ENCODE measurements around the gene GRIA4. TPM values are rescaled to one million over a fixed set of nuclear protein-coding genes. Genes with fewer than 3 reads are reported as not detected.
"Not testable (repeated sequence)": the region's sequence is repeated elsewhere in the genome, so short reads cannot be mapped to it uniquely, and the experiment has no call there.

Gene GRIA4
- total RNA-seq, 4 donors from 2014 or later, result not detected

- H3K27me3 ChIP-seq, result no peaks in the 10 kb centered on the region
- 93 to 97% methylated on average over 4 of the region's 4 CpGs for WGBS, 2 donors
- H3K27ac ChIP-seq, result no peak overlapping the region
- peaks cover 0 to 15% (median 0%) of the 10 kb centered on the region in 4 donors for H3K9me3 ChIP-seq
- TF ChIP-seq CTCF (IDR thresholded peaks at IDR 0.05) (no peak), EP300 (IDR thresholded peaks at IDR 0.05) (no peak), POLR2A (IDR thresholded peaks at IDR 0.05) (no peak)
- no peak for DNase-seq (ENCODE audit: low spot score in 2 of 2)
- no peaks in the 10 kb centered on the region for H3K4me1 ChIP-seq
- peaks cover 0 to 76% (median 6%) of the 10 kb centered on the region in 3 donors for H3K36me3 ChIP-seq
- no peak overlapping the region for H3K4me3 ChIP-seq
Observed at GRCh38 chr11:106001304-106002012, 391.6 kb downstream of the GRIA4 start.

GRCh38 chr11:106003094-106003493 is 393.2 kb downstream of the GRIA4 start:
- H3K27me3 ChIP-seq; H3K27ac ChIP-seq; H3K4me1 ChIP-seq; DNase-seq (ENCODE audit: low spot score in 2 of 2); H3K4me3 ChIP-seq: not testable (repeated sequence)
- H3K36me3 ChIP-seq, result peaks cover 0 to 76% (median 6%) of the 10 kb centered on the region in 3 donors
- peaks cover 0 to 13% (median 0%) of the 10 kb centered on the region in 4 donors for H3K9me3 ChIP-seq
- 93 to 94% methylated on average over 4 of the region's 4 CpGs for WGBS, 2 donors

- no peak overlapping the region for H3K4me3 ChIP-seq
- no peak for DNase-seq (ENCODE audit: low spot score in 2 of 2)
- peaks cover 0 to 16% (median 0%) of the 10 kb centered on the region in 4 donors for H3K4me1 ChIP-seq
- H3K27ac ChIP-seq, result peak overlapping the region in 1 of 4 donors; percentile 13
- no peaks in the 10 kb centered on the region for H3K27me3 ChIP-seq
- TF ChIP-seq POLR2A (IDR thresholded peaks at IDR 0.05) (no peak), EP300 (IDR thresholded peaks at IDR 0.05) (no peak), CTCF (IDR thresholded peaks at IDR 0.05) (no peak)
- 70 to 80% methylated on average over 2 of the region's 2 CpGs for WGBS, 2 donors
- H3K36me3 ChIP-seq, result peaks cover 0 to 52% (median 8%) of the 10 kb centered on the region in 3 donors
- no peaks in the 10 kb centered on the region for H3K9me3 ChIP-seq
Observed at GRCh38 chr11:106011481-106011880, 401.6 kb downstream of the GRIA4 start.

- H3K4me1 ChIP-seq, result peaks cover 0 to 23% (median 0%) of the 10 kb centered on the region in 4 donors
- 51% methylated on average over 3 of the region's 3 CpGs for WGBS, 2 donors
- no peak for DNase-seq (ENCODE audit: low spot score in 2 of 2)
- H3K27ac ChIP-seq, result peak overlapping the region in 1 of 4 donors; percentile 13
- no peak overlapping the region for H3K4me3 ChIP-seq
- H3K36me3 ChIP-seq, result peaks cover 0 to 39% (median 8%) of the 10 kb centered on the region in 3 donors
- no peaks in the 10 kb centered on the region for H3K9me3 ChIP-seq
- TF ChIP-seq EP300 (IDR thresholded peaks at IDR 0.05) (no peak), POLR2A (IDR thresholded peaks at IDR 0.05) (no peak), CTCF (IDR thresholded peaks at IDR 0.05) (no peak)
- no peaks in the 10 kb centered on the region for H3K27me3 ChIP-seq
Observed at GRCh38 chr11:106012744-106013143, 402.9 kb downstream of the GRIA4 start.

- Histone ChIP-seq H3K36me3 (peaks cover 0 to 26% (median 8%) of the 10 kb centered on the region in 3 donors), H3K9me3 (no peaks in the 10 kb centered on the region), H3K27me3 (no peaks in the 10 kb centered on the region), H3K27ac (no peak overlapping the region), H3K4me3 (no peak overlapping the region), H3K4me1 (peaks cover 0 to 32% (median 0%) of the 10 kb centered on the region in 4 donors)
- 89 to 94% methylated on average over 2 of the region's 2 CpGs for WGBS, 2 donors
- DNase-seq (ENCODE audit: low spot score in 2 of 2), result no peak
- no peak for TF ChIP-seq CTCF (IDR thresholded peaks at IDR 0.05)
- no peak for TF ChIP-seq EP300 (IDR thresholded peaks at IDR 0.05)
- TF ChIP-seq POLR2A (IDR thresholded peaks at IDR 0.05), result no peak
Observed at GRCh38 chr11:106014035-106014434, 404.2 kb downstream of the GRIA4 start.
